HG02642 (cell line): ENCODE data around the gene CDX2.
"Not testable (repeated sequence)": the region's sequence is repeated elsewhere in the genome, so short reads cannot be mapped to it uniquely, and the experiment has no call there.

Experiments
- ATAC-seq: cut with Tn5 transposase; IDR thresholded peaks from one replicate; pipeline ENCODE4 v1.9.1; 2021; ENCODE audit warnings: mild to moderate bottlenecking; ENCODE audit not compliant: unreplicated experiment, poor library complexity

Gene CDX2

DNA sequence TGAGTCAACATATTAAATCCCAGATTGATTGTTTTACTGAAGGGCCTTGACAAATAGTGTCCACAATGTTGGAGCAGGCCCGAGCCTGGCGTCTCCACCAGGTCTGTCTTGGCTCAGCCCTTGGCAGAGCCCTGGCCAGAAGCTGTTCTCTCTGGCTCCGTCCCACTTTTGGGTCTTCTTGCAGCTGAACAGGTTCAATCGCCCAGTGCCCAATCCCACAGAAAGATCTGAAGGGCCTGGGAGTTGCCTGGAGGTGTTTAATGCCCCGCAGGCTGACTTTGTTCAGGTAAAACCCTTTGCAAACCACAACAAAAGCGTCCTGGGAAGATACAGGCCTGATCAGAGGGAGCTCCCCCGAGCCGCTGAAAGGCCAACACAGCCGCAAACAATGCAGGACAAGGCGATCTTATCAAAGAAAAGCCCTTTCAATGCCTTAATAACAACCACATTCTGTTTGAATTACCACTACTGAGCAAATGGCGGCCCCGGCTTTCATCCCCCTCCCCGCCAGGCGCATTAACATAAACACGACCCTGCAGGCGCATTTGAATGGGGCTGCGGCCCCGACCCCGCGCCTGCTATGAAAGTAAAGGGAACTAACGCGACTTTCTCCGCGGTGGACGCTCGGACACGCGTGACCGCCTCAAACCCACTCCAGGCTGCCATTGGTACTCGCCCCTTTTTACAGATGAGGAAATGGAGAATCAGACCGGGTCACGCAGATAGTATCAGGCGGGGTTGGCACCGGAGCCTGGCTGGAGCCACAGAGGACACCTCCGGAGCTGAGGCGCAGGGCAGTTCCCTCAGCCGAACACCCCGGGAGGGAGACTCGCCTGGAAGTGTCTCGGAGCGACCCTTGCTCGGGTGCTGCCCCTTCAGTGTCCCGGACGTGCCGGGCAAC, 3.1 kb downstream of the CDX2 start:
- ATAC-seq = no peak

DNA sequence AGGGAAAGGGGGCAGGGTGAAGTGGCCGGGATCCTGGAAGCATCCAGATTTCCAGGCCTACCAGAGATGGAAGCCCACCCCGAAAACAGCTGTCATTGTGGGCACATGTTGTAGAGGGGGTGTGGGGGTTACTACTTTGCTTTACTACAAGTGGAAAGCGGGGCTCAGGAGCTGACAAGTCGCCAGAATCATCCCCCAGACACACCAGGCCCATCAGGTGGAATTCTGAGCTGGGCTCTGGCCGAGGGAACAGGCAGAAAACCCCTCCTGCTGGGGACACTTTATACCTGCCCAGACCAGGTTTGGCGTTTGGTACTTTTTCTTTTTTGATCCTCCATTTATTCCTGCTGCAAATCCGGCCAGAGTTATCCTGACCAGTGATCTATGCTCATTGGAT, 3.8 kb downstream of the CDX2 start:
- ATAC-seq = no peak

- ATAC-seq = no peak
Measured at GRCh38 chr13:27964741-27965323, 4.3 kb downstream of the CDX2 start.

DNA sequence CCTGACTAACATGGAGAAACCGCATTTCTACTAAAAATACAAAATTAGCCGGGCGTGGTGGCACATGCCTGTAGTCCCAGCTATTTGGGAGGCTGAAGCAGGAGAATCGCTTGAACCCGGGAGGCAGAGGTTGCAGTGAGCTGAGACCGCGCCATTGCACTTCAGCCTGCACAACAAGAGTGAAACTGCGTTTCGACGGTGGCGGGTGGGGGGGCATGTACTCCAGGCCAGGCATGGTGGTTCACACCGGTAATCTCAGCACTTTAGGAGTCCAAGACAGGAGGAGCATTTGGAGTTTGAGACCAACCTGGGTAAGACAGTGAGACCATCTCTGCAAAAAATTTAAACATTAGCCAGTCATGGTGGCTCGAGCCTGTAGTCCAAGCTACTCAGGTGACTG, 4.9 kb downstream of the CDX2 start:
- not testable (repeated sequence) for ATAC-seq

GRCh38 chr13:27963491-27963890, 5.6 kb downstream of the CDX2 start:
- ATAC-seq = no peak

- ATAC-seq = no peak
Measured at GRCh38 chr13:27962982-27963381, 6.1 kb downstream of the CDX2 start.

DNA sequence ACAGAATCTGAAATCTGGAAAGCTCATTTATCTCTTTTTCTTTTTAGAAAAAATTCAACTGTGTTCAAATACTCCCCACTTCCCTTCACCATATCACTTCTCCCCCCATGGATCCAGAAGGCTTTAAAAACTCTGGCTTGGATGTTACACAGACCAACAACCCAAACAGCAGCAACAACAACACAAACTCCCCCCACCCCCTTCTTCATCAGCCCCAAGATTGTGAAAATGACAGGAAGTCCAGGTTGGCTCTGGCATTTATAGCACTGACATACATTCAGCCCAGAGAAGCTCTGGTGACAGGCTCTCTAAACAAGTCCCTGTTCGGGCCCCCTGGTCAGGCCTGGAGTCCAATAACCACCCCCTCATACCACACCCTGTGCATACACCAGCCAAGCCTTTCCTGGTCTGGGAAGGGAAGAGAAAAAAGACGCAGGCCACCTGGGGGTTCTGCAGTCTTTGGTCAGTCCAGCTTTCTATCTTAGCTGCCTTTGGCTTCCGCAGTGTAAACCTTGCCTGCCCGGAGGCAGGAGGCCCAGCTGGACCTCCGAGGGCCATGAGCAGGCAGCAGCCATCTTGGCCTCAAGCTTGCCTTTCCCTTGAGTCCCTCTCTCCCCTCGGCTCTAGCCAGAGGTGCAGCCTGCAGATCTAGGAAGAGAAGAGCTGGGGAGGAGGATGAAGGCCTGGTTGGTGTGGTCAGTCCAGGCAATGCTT, 6.8 kb downstream of the CDX2 start:
- ATAC-seq = no peak

DNA sequence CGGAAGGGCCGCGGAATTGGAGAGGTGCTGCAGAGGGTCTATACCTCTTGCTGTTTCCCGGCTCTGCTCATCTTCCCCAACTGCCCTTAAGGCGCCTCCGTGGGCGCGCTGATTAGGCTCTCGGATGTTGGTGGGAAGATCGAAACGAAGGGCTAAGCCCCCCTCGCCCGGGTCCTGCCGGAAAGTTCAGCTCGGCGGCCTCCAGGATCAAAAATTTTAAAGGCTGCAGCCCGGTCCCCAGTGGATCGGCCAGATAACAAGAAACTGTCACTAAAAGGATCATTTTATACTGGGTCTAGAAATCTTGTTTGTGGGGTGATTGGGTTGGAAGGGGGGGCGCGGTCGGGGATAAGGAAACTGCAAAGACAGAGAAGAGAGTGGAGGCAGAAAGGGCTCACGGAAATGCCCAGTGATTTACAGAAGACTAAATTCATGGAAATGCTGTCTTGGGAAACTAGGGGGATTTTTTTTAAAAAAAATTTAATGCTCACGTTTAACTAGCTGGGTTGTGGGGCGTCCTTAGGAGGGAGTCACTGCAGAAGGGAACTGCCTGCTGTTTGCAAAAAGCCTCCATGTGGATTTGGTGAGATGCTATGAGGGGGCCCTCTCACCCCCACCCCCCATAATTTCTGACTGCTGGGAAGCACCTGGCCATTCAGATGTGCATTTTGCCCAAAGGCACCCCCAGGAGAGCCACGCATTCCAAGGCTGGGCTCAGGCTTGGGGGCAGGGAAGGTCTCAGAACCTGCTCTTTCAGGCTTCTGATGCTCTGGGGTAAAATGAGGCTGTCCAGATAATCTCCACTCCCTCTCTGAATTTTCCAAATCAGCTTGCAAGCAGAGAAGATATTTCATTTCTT, 7.7 kb downstream of the CDX2 start:
- no peak for ATAC-seq

- ATAC-seq = no peak
Measured at GRCh38 chr13:27960362-27961226, 8.5 kb downstream of the CDX2 start.

DNA sequence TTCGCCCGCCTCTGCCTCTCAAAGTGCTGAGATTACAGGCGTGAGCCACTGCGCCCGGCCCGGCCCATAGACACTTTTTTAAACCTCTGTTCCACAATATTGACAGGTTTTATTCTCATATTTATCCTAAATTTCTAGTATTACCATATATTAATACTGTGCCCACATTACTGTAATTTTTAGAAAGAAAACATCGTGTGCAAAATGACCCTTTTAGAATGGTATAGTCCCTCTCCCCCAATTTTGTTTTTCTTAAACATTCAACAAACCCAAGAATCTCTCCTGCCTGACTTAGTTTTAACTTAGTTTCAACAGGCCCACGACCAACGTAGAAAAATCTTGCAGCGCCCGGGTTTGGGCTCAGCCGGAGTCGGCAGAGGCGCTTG, 9.1 kb downstream of the CDX2 start:
- ATAC-seq = no peak

- no peak for ATAC-seq
Measured at GRCh38 chr13:27956576-27957300, 12.4 kb downstream of the CDX2 start.

DNA sequence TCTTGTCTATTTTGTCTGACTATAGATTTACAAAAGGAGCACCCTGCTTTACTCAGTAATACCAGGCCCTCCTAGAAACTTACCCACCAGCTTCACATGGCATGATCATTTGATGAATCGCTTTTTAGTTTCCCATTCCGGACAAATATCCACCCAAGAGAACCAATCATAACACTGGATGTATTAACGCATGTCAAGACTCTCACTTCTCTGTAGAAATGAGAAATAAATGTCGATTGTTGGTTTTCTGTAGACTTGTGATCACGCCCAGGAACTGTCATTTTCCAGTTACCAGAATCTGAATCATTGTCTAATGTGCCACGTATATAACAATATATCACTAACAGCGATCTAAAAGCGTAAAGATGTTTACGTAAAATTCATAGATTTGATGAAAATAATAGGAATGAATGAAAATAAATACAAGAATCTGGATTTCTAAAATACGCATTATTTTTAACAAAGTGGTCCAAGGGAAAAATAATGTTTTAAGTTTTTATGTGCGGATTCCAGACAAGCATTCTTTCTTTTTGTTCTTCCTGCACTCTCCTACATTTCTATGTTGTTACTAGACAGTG, 14.0 kb downstream of the CDX2 start:
- no peak for ATAC-seq

DNA sequence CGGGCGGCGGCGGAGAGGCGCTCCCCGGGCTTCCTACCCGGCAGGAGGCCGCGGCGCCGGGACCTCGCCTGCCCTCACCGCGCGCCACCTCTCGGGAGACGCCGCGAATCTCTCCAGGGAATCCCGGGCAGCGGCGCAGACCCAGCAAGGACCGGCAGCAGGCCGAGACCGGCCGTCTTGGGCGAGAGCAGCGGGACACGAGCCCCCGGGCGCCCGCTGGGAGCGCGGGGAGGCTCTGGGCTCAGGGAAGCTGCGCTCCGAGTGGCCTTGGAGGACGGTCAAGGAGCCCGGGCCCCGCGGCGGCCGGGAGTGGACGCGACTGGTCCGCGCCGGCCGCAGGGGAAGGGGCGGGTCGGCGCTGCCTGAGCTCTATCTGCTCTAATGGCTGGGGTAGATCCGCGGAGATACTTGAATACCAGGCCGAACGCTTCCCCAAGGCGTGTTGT, 14.7 kb downstream of the CDX2 start:
- peak; percentile 42 for ATAC-seq

DNA sequence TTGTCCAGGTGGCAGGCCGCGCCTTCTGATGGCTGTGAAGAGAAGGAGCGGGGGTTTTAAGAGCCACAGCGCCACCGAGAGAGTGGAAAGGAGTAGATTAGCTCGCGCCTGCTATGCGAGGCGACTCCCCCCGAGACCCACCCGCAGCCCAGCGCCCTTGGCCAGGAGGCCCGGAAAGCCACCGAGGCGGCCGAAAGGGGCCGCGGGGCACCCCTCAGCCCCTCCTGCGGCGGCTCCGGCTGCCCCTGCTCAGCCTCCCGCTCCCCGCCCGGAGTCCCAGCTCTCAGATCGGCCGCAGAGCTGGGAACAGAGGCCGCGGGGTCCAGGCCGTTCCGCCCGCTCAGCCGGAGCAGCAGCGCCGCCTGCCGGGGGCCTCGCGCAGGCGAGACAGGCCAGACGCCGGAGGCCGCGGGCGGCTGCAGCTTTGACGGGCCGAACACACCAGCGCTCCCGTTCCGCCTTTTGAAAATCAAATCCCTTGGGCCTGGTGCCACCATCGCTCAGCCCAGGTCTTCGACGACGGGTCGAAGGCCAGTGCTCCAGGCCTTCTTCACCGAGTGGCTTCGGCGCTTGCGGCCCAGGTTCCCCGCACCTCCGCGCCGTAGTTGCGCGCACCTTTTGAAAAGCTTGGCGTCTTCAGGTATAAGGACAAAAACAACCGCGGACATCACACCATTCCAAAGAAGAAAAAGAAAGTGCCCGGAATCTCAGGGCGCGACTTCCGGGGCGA, 15.3 kb downstream of the CDX2 start:
- peak; percentile 91 for ATAC-seq

DNA sequence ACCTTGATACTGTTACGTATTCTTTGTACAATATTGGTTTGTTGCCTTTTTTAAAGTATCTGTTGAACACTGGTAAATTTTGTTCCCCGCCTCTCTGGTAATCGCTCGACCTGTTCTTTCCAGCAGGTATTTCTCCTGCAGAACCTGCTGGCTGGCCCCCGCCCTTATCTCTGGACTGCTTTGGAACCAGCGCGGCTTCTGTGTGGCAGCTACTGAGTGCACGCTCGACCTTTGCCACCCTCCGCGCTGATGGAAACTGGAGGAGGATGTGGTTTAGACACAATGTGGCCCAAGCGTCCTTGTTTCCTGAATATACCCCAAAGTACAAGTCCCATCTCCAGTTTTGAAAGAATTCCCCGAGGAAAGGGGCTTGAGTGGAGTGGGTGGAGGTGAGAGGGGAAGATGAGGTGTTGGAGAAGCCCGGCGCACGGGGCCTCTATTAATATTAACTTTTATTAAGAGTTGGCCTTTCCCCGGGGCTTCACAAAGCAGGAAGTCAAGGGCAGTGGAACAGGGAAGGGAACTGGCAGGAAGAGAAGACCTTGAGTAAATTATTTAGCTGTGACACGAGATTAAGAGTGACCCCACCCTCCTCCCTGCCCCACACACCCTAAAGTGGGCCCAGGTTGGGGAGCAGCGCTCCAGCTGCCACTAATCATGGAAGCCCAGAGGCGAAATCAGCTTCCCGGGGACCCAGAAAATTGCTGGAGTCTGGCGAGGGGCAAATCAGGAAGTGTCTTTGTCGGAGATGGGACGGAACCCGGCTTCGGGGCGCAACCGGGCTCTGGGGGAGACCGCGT, 16.0 kb downstream of the CDX2 start:
- peak; percentile 10 for ATAC-seq

DNA sequence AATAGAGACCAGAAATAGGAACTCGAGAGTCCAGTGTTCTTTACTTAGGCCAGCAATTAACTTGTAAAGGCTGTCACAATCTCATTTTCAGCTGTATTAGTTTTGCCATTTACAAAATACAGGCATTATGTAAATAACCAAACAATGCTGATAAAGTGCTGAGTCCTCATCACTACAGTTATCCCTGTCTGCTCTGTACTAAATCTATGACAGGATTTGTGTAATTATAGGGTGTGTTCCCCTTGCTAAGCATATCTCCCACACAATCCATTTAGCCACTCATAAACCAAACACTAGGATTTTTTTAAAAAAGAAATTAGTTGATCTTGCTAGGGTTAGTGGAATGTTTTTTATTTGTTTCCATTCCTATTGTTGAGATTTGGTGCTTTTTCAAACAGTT, 26.1 kb downstream of the CDX2 start:
- no peak for ATAC-seq
